GM18873 (cell line): ENCODE data around the gene NDRG2.
A peak's percentile ranks its signal among the peaks of the same experiment; 100 is the strongest.

Experiments used
- ATAC-seq: cut with Tn5 transposase; IDR thresholded peaks from one replicate; pipeline ENCODE4 v1.9.1; 2021; ENCODE audit warnings: mild to moderate bottlenecking, moderate library complexity, moderate number of reproducible peaks; ENCODE audit not compliant: unreplicated experiment, low FRiP score

NDRG2 gene

DNA sequence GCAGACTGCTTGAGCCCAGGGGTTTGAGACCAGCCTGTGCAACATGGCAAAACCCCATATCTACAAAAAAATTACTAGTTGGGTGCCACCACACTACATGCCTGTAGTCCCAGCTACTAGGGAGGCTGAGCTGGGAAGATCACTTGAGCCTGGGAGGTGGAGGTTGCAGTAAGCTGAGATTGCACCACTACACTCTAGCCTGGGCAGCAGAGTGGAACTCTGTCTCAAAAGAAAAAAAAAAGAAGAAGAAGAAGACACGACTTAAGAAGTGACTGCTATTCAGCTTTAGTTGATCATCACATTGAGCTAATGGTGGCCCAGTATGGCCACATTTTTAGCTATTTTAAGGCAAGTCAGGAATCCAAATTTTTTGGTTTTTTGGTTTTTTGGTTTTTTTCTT, 44.0 kb downstream of the NDRG2 start:
- ATAC-seq: no peak

DNA sequence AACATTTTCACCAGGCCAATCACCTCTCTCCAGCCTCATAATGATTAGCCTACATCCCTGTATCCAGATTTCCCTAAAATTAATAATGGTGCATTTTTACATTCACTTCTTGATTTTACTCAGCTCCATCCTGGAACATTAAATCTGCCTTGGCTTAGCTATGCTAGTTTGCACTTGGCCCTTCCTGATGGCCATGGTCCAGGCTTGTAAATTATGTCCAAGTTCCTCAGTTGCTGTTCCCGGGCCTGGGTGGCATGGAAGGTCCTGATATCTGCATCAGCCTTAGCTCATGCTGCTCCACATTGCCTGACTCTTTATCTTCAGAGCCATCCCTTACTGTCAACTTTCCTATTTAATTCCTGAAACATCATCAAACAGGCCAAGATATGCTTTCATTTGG, 46.2 kb downstream of the NDRG2 start:
- ATAC-seq: no peak

DNA sequence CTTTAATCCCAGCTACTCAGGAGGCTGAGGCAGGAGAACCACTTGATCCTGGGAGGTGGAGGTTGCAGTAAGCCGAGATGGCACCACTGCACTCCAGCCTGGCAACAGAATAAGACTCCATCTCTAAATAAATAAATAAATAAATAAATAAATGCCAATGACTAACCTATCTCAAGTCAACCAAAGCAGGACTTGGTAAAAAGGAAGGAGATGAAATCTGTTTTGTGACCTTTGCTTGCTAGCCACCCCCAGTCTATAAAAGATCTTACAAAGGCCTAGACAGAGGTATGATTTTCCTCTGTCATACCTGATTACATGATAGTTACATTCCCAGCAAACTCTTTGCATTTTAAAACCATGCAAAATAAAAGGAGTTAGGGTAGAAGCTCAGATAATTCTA, 48.6 kb downstream of the NDRG2 start:
- no peak for ATAC-seq

DNA sequence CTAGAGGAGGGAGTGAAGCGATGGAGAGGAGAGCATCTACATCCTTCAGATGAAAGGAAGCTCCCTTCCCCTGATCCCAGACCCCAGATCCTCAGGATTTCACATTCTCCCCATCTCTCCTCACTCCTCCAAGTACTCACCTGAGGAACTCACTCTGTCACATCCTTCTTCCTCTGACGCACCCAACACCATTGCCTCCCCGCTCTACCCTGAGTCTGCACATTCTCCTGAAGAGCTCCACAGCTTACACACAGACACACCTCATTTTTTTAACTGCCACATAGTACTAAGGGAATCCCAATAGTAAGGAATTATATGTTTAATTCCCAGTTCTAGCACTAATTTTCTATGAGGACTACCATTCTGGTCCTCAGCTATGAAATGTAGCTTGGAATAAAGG, 51.4 kb downstream of the NDRG2 start:
- ATAC-seq: no peak

DNA sequence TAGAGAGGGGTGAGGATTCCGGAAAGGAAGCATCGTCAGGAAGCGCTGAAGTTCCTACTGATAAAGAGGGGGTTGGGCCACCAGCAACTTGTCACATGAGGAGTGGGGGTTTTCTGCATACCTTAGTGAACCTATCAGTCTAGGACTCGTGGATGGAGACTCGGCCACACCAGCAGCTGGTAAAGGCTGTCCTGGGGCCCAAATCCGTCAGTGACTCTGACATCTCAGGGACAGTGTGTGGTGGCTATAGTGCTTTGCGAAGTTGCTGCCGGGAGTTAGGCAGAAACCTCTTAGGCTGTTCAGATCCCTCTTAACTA, 53.2 kb downstream of the NDRG2 start:
- no peak for ATAC-seq

DNA sequence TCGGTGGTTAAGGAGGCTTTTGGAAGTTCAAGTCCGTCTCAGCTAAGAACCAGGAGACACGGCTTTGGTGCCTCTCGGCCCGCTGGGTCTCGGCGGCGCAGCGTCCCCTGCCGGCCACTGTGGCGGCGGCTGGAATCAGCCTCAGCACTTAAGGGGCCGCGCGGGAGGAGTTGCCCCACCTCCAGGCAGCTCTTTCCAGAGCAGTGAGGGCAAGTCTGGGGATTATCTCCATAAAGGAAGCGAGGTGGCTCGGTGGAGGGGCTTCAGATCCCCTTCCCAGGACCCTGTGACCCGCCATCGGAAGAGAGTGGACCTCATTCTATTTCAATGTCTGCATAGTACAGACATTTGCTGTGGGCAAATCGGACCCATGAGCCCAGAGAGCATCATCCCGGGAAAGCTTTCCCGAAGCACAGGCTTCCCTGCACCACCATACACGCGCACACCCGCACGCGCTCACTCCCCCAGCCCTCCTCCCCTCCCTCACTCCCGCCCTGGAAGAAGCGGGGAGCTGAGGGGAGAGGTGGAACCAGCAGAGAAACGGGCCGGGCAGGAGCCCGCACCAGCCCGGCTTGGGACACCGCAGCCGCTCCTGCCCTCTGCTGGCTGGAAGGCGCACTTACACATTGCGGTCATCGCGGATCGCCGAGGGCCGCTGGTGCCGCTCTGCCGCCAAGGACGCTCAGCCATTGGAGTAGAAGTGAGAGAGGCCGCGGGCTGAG, 53.7 kb downstream of the NDRG2 start:
- peak; percentile 75 for ATAC-seq

DNA sequence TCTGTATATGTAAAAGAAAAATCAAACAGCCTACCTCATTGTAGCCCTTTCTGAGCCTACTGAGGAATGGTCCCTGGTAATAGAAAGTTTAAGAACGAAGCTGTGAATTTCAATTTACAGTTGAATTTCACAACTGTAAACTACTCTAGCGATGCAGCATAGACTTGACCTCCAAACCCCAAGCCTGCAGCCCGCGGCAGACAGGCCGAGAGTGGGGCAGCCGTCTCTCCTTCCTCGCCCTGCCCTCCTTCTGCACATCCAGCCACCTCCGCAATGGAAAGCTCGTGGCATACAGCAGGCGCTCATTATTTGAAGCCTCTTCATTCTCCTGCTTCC, 54.2 kb downstream of the NDRG2 start:
- ATAC-seq: no peak

DNA sequence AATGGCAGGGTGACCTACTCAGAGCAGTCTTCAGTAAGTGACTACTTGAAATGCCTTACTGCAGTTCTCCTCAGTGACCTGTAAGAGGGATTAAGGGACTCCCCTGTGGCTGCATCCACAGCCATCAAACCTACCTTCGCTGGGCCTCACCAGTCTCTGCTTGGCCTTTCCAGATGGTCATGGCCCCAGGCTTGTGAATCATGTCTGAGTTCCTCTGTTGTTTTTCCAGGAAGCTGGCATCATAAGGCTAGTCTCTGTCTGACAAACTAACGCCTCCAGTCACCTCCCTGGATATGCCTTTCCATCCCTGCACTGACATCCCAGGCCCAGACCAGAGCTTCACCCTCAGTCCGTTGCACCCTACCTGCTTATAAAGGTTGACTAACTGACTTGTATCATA, 55.5 kb downstream of the NDRG2 start:
- no peak for ATAC-seq
